Activated naive CD4-positive, alpha-beta T cell treated with anti-CD3 and anti-CD28 coated beads, Interleukin-2, amount 10 ng/mL, durations not matched to agents 7 days and 5 days (primary cell): ENCODE data around the gene ZFAND4.
"Not testable (repeated sequence)": the region's sequence is repeated elsewhere in the genome, so short reads cannot be mapped to it uniquely, and the experiment has no call there.

Experiments used
- CTCF ChIA-PET: fragments of 350-600 bp; sonication (Branson Sonifier 250); formaldehyde crosslinking; loops from one replicate; lab custom pipeline; 2021; ENCODE audit warnings: antibody characterized with exemption; lab: Charles Lee
- DNase-seq: peaks from one replicate; pipeline ENCODE4 v3.0.0-alpha.2; 2020
- H3K27ac Mint-ChIP-seq: one replicate; pipeline ENCODE4 v1.8.0; 2021; ENCODE audit warnings: mild to moderate bottlenecking, moderate library complexity, mixed read lengths
- H3K27me3 Mint-ChIP-seq: one replicate; pipeline ENCODE4 v1.8.0; 2021; ENCODE audit warnings: mild to moderate bottlenecking, mixed read lengths
- H3K36me3 Mint-ChIP-seq: one replicate; pipeline ENCODE4 v1.8.0; 2021; ENCODE audit warnings: mixed read lengths
- H3K4me1 Mint-ChIP-seq: one replicate; pipeline ENCODE4 v1.8.0; 2021; ENCODE audit warnings: mixed read lengths
- H3K4me3 Mint-ChIP-seq: one replicate; pipeline ENCODE4 v1.8.0; 2021; ENCODE audit warnings: mild to moderate bottlenecking, moderate library complexity, mixed read lengths
- H3K9me3 Mint-ChIP-seq: one replicate; pipeline ENCODE4 v1.8.0; 2021; ENCODE audit warnings: mixed read lengths

The ZFAND4 gene

DNA sequence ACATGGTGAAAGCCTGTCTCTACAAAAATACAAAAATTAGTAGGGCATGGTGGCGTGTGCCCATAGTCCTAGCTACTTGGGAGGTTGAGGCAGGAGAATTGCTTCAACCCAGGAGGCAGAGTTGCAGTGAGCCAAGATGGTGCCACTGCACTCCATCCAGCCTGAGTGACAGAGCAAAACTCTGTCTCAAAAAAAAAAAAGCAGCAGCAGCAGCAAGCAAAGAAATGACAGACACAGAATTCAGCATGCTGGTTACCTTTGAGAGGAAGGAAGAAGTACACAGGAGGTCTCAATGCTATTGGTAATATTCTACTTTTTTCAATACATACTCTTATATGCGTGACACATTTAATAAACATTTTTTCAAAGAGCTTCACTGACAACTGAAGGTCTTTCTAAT lies 81.3 kb downstream of the ZFAND4 start:
- Mint-ChIP-seq H3K9me3 (peaks cover 11% of the 10 kb centered on the region), H3K27ac (no peak overlapping the region), H3K4me3 (no peak overlapping the region), H3K27me3 (peaks cover 17% of the 10 kb centered on the region), H3K4me1 (peaks cover 35% of the 10 kb centered on the region), H3K36me3 (peaks cover 20% of the 10 kb centered on the region)
- CTCF ChIA-PET = no interaction called here
- no peak for DNase-seq

DNA sequence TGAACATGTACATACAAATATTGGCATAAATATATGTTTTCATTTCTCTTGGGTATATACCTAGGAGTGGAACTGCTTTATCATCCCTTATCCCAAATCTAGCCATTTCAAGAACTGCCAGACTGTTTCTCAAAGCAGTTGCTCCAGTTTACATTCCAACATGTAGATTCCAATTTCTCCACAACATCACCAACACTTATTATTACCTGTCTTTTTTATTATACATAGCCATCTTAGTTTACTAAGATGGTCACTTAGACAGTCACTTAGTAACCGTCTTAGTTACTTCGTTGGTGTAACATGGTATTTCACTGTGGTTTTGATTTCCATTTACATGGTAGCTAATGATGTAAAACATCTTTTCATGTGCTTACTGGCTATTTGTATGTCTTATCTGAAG lies 82.7 kb downstream of the ZFAND4 start:
- DNase-seq = no peak
- Mint-ChIP-seq H3K4me1 (peaks cover 28% of the 10 kb centered on the region), H3K27ac (no peak overlapping the region), H3K9me3 (peaks cover 19% of the 10 kb centered on the region), H3K4me3 (no peak overlapping the region), H3K27me3 (peaks cover 3% of the 10 kb centered on the region), H3K36me3 (peaks cover 27% of the 10 kb centered on the region)
- CTCF ChIA-PET = no interaction called here

DNA sequence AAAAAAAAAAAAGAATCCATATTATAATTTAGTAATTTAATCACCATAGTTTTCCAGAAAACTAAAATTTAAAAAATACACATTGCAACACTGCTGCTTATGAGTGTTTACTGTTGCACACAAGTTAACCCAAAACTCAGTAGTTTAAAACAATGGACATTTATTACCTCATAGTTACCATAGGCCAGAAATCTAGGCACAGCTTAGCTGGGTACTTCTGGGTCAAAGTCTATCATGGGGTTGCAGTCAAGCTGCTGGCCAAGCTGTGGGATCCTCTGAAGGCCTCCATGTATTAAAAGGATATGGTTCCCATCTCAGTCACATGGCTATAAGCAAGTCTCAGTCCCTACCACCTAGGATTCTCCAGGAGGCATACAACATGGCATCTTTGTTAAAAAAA lies 83.6 kb downstream of the ZFAND4 start:
- no peak overlapping the region for H3K27ac Mint-ChIP-seq
- no peak overlapping the region for H3K4me3 Mint-ChIP-seq
- H3K9me3 Mint-ChIP-seq = peaks cover 19% of the 10 kb centered on the region
- DNase-seq = no peak
- peaks cover 30% of the 10 kb centered on the region for H3K36me3 Mint-ChIP-seq
- H3K4me1 Mint-ChIP-seq = peaks cover 27% of the 10 kb centered on the region
- no peaks in the 10 kb centered on the region for H3K27me3 Mint-ChIP-seq
- CTCF ChIA-PET = no interaction called here

DNA sequence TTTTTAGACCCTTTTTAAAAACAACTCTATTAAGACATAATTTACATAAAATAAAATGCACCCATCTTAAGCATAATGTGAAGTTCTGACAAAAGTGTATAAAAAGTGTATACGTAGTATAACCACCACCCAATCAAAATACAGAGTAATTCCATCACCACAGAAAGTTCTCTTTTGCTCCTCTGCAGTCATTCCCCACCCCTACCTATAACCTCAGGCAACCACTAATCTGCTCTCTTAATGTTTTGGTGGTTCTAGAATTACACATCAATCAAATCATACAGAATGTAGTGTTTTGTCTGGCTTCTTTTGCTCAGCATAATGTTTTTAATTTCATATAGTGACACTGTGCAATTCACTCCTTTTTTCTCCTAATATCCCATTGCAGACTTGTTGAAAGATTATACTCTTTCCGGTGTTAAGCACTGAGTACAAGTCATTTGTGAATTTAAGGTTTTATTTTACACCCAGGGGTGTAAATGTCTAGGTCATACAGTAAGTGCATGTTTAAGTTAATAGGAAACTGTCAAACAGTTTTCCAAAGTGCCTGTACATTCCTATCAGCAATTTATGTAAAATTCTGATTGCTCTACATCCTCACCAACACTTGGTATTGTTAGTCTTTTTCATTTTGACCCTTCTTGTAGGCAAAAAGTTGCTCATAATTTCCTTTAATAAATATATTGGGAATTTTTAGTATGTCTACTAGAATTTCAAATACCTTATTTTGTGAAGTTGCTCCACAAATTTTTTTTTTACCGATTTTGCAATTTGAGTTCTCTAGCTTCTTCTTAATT lies 86.3 kb downstream of the ZFAND4 start:
- H3K9me3 Mint-ChIP-seq = peaks cover 19% of the 10 kb centered on the region
- H3K4me1 Mint-ChIP-seq = peaks cover 13% of the 10 kb centered on the region
- H3K36me3 Mint-ChIP-seq = peaks cover 29% of the 10 kb centered on the region
- no peak for DNase-seq
- CTCF ChIA-PET = no interaction called here
- H3K4me3 Mint-ChIP-seq = no peak overlapping the region
- H3K27me3 Mint-ChIP-seq = no peaks in the 10 kb centered on the region
- H3K27ac Mint-ChIP-seq = no peak overlapping the region

DNA sequence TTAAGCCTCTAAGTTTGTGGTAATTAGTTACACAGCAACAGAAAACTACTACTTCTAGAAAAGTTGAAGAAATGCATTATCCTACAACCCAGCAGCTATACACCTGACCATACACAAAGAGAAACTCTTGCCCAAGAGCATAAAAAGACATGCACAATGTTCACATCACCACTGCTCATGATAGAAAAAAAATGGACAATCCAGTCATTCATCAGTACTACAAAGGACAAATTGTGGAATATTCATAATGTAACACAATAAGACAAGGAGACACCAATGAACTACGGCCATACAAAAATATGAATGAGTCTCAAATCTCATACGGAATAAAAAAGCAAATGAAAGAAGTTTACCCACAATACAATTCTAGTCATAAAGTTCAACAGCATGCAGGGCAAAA lies 87.4 kb downstream of the ZFAND4 start:
- Mint-ChIP-seq H3K27me3 (no peaks in the 10 kb centered on the region), H3K27ac (no peak overlapping the region), H3K36me3 (peaks cover 22% of the 10 kb centered on the region), H3K4me1 (peaks cover 21% of the 10 kb centered on the region), H3K4me3 (no peak overlapping the region), H3K9me3 (peaks cover 16% of the 10 kb centered on the region)
- DNase-seq = no peak
- CTCF ChIA-PET = no interaction called here

DNA sequence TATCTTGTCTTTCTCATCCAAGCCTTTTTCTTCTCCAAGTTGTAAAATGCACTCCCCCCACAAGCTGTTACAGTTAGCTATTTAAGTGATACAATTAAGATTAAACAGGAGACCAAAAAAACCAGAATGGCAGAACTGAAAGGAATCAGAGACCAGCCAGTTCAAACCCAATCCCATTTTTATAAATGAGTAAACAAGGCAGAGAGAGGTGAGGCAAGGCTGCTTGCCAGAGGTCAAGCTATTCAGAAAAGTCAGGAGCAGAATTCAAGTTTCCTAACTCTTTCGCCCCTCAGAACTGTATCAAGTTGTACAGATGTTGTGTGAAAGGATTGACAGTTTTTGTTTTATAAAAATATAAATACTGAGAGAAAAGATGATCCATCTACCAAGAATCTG lies 90.2 kb downstream of the ZFAND4 start:
- H3K27me3 Mint-ChIP-seq = no peaks in the 10 kb centered on the region
- H3K9me3 Mint-ChIP-seq = peaks cover 13% of the 10 kb centered on the region
- H3K36me3 Mint-ChIP-seq = peaks cover 15% of the 10 kb centered on the region
- CTCF ChIA-PET = interaction anchor here (2.7 kb wide), 1 partner anchor 11 kb away, joined by 7 read pairs; no protein-coding TSS in a partner anchor
- DNase-seq = no peak
- no peak overlapping the region for H3K27ac Mint-ChIP-seq
- H3K4me3 Mint-ChIP-seq = no peak overlapping the region
- H3K4me1 Mint-ChIP-seq = peaks cover 33% of the 10 kb centered on the region

DNA sequence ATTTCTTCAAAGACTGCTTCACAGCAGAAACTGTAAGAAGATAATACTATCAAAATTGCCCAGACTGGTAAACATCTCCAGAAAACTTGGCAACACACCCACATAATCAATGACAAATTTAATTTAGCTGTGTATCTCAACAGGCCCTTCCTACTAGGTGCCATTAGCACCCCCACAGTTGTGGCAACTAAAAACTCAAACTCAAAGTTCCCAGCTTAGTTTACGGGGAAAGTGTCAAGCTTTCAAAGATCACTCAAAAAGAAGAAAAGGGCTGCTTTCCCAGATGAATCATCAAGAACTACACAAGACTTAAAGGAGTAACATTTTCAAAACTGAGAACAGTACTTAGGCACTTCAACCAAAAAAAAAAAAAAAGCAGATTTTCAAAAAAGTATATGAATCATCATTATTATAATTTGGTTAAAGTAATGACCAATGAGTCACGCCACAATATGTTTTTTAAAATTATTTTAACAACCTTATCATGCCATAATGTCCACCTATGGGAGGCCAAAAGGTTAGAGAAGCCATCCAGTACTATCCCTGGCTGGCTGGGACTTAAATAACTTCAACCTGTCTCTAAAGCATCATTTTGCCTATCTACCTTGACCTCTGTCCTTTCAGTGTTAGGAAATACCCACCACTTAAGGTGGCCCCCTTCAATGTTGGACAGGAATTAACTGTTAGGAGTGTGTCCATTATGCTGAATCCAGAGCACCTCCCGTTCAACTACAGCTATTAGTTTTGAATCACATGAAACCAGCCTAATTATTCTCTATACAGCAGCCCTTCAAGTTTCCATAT lies 90.8 kb downstream of the ZFAND4 start:
- DNase-seq = no peak
- Mint-ChIP-seq H3K4me1 (peaks cover 33% of the 10 kb centered on the region), H3K4me3 (no peak overlapping the region), H3K9me3 (peaks cover 11% of the 10 kb centered on the region), H3K27me3 (no peaks in the 10 kb centered on the region), H3K27ac (peak overlapping the region; percentile 94), H3K36me3 (peaks cover 15% of the 10 kb centered on the region)
- CTCF ChIA-PET = interaction anchor here (1.0 to 3.0 kb wide), 4 partner anchors 12 to 331 kb away, joined by 3 to 11 read pairs (median 8); partner anchors contain the start of gene ZFAND4

DNA sequence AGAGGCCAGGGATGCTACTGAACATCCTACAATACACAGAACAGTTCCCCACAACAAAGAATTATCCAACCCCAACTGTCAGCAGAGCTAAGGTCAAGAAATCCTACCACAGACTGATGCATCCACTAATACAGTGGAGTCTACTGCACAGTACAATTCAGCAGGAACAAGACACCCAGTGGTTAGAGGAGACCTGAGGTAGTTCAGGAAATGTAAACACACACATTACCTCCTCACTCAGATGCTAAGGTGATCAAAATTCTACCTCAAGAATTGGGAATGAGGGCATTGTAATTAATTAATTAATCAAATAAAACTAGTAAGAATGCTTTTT lies 91.4 kb downstream of the ZFAND4 start:
- DNase-seq = no peak
- CTCF ChIA-PET = interaction anchor here (1.0 to 3.0 kb wide), 4 partner anchors 12 to 331 kb away, joined by 3 to 11 read pairs (median 8); partner anchors contain the start of gene ZFAND4
- Mint-ChIP-seq H3K27ac (peak overlapping the region; percentile 94), H3K9me3 (peaks cover 7% of the 10 kb centered on the region), H3K4me3 (peak overlapping the region; percentile 84), H3K36me3 (peaks cover 15% of the 10 kb centered on the region), H3K27me3 (no peaks in the 10 kb centered on the region), H3K4me1 (peaks cover 33% of the 10 kb centered on the region)

DNA sequence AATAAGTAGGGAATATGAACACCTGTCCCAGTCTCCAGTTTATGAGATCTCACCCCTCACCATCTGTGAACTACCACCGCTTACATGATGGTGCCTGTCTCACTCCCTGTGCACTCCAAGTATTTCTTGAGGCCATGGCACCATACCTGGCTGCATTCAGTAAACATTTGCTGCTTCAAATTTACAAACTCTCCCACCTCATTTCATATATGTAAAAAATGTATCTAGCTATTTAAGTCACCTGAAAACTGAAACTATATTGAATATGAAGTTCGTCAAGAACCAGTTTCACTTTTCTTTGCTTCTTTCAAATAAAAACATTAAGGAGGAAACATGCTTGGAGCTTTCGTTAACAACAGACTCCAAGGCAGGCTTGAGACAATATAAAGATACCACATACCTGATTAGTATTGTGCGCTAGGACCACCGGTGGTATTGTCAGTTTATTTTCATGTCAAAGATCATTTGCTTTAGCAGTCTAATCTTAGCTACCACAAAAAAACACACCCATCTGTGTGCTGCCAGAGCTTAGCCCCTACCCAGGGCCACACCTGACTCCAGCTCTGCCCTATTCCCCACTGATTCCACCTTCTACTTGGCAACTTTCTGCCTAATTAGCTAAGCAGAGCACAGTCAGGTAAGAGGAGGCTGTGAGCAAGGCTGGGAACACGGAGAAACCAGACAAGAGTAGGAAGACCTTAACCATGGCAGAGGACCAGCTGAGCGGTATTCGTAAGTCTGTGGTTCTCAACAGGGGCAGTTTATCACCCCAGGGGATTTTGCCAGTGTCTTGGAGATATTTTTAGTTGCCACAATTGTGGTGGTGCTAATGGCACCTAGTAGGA lies 92.0 kb downstream of the ZFAND4 start:
- CTCF ChIA-PET = interaction anchor here (1.0 to 3.0 kb wide), 5 partner anchors 13 to 330 kb away, joined by 3 to 11 read pairs (median 7); partner anchors contain the start of gene ZFAND4
- peaks cover 33% of the 10 kb centered on the region for H3K4me1 Mint-ChIP-seq
- peak overlapping the region; percentile 84 for H3K4me3 Mint-ChIP-seq
- H3K27me3 Mint-ChIP-seq = no peaks in the 10 kb centered on the region
- H3K36me3 Mint-ChIP-seq = peaks cover 12% of the 10 kb centered on the region
- H3K9me3 Mint-ChIP-seq = peaks cover 4% of the 10 kb centered on the region
- peak; percentile 28 for DNase-seq
- H3K27ac Mint-ChIP-seq = peak overlapping the region; percentile 94

DNA sequence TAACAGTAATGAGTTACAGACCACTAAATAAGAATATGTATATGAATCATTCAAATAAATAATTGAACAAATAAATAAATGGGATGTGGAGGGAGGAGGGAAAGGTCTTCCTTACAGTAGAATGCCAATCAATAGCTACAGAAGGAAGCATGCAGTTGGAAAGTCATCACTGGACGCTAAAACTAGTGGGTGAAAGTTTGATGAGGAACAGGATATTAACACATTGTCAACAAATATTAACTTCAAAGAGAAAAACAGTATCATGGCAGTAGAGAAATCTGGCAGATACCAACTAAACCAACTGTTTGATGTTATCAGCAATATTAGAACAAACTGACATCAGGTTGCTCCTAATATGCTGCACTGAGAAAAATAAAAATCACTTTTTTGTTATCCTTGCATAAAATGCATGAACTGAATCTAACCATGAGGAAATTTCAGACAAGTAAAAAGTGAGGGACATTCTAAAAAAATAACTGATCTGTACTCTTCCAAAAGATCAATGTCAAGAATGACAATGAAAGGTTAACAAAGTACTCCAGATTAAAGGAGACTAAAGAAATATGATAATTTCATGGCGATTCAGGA lies 94.1 kb downstream of the ZFAND4 start:
- Mint-ChIP-seq H3K27ac (no peak overlapping the region), H3K9me3 (no peaks in the 10 kb centered on the region), H3K4me3 (no peak overlapping the region), H3K4me1 (peaks cover 33% of the 10 kb centered on the region), H3K36me3 (peaks cover 4% of the 10 kb centered on the region), H3K27me3 (no peaks in the 10 kb centered on the region)
- no peak for DNase-seq
- CTCF ChIA-PET = no interaction called here

DNA sequence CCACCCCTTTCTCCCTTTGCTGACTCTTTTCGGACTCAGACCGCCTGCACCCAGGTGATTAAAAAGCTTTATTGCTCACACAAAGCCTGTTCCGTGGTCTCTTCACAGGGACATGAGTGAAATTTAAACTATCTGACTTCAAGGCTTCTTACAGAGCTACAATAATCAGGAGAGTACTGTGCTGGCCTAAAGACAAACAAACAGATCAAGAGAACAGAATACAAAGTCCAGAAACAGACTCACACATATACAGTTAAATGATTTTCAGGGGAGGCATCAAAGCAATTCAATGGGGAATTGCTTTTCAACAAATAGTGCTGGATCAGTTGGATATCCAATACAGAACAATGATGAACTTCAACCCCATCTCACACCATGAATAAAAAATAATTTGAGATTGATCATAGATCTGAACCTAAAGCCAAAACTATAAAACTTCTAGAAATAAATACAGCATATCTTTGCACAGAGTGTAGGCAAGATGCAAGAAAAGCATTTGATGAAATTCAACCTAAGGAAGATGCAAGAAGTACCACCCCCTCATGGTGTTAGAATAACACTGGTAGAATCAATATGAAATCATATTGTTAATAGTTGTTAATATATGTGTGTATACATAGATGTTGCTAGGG lies 96.5 kb downstream of the ZFAND4 start:
- Mint-ChIP-seq H3K36me3 (peaks cover 2% of the 10 kb centered on the region), H3K4me1 (peaks cover 21% of the 10 kb centered on the region), H3K4me3 (no peak overlapping the region), H3K27ac (no peak overlapping the region), H3K27me3 (peaks cover 4% of the 10 kb centered on the region), H3K9me3 (no peaks in the 10 kb centered on the region)
- DNase-seq = no peak
- CTCF ChIA-PET = no interaction called here

DNA sequence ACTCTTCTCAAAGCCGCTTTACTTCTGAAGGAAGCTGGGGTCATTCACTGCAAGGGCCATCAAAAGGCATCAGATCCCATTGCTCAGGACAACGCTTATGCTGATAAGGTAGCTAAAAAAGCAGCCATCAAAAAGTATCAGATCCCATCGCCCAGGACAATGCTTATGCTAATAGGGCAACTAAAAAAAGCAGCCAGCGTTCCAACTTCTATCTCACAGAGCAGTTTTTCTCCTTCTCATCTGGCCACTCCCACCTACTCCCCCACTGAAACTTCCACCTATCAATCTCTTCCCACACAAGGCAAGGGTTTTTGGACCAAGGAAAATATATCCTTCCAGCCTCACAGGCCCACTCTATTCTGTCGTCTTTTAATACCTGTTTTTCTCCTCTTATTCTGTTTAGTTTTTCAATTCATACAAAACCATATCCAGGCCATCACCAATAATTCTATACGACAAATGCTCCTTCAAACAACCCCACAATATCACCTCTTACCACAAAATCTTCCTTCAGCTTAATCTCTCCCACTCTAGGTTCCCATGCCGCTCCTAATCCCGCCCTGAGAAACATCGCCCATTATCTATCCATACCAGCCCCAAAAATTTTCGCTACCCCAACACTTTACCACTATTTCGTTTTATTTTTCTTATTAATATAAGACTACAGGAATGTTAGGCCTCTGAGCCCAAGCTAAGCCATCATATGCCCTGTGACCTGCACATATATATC lies 97.4 kb downstream of the ZFAND4 start:
- H3K27ac Mint-ChIP-seq = not testable (repeated sequence)

DNA sequence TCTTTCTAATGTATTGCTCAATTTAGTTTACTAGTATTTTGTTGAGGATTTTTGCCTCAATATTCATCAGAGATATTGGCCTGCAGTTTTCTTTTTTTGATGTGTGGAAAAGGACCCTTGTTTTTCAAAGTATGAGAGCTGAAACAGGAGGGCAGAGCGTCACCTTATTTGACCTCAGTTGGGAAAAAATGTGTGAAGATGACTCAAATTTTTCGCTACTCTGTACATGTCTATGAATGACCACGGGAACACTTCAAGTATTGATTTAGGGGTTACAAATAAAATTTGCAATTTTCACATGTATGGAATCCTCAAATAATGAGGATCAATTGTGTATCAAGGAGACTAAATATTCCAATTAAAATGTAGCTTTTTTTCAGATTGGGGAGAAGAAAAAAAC lies 103.1 kb downstream of the ZFAND4 start:
- CTCF ChIA-PET = interaction anchor here (0.9 kb wide), 1 partner anchor 10 kb away, joined by 3 read pairs; no protein-coding TSS in a partner anchor
- peaks cover 4% of the 10 kb centered on the region for H3K27me3 Mint-ChIP-seq
- no peak overlapping the region for H3K27ac Mint-ChIP-seq
- no peak overlapping the region for H3K4me3 Mint-ChIP-seq
- peaks cover 1% of the 10 kb centered on the region for H3K4me1 Mint-ChIP-seq
- H3K9me3 Mint-ChIP-seq = no peaks in the 10 kb centered on the region
- no peaks in the 10 kb centered on the region for H3K36me3 Mint-ChIP-seq
- no peak for DNase-seq

More for the DNA sequence above, 97.4 kb downstream of the ZFAND4 start:
- CTCF ChIA-PET = interaction anchor here (0.7 kb wide), 2 partner anchors 14 to 292 kb away, joined by 3 to 4 read pairs; no protein-coding TSS in a partner anchor
- not testable (repeated sequence) for DNase-seq, H3K36me3 Mint-ChIP-seq, H3K9me3 Mint-ChIP-seq, H3K4me3 Mint-ChIP-seq, H3K27me3 Mint-ChIP-seq
- peaks cover 12% of the 10 kb centered on the region for H3K4me1 Mint-ChIP-seq
